ENCODE measurements around the gene NAPG.
"Not testable (repeated sequence)": the region's sequence is repeated elsewhere in the genome, so short reads cannot be mapped to it uniquely, and the experiment has no call there.

Gene NAPG

GRCh38 chr18:10556251-10556650 lies 30.4 kb downstream of the NAPG start:
- DNase-seq = not testable (repeated sequence)

- DNase-seq = no peak
These were observed 31.4 kb downstream of the NAPG start for GRCh38 chr18:10557085-10557677.

- no peak for DNase-seq
These were observed 32.6 kb downstream of the NAPG start for GRCh38 chr18:10558243-10558966.

GRCh38 chr18:10558967-10559298 lies 33.1 kb downstream of the NAPG start:
- DNase-seq = no peak

- peak; percentile 2 for DNase-seq
These were observed 34.0 kb downstream of the NAPG start for GRCh38 chr18:10559553-10560451.

- DNase-seq = peak; percentile 68
These were observed 34.7 kb downstream of the NAPG start for GRCh38 chr18:10560452-10561045.

DNA sequence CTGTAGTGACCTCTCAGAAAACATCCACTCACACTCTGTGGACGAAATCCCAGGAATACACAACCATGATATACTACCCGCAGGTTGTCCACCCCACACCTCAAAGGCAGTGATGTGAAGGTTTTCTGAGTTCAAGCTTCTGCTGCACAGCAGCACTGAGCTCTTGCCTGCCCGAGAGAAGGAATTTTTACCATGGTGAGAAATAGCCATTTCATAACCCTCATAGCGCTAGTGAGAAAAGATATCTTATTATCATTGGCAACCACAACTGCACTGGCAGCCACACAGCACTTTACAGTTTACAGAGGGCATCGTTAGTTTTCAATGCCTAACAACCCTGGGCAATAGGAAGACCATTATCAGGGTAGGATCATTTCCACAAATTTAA lies 36.9 kb downstream of the NAPG start:
- no peak for DNase-seq

DNA sequence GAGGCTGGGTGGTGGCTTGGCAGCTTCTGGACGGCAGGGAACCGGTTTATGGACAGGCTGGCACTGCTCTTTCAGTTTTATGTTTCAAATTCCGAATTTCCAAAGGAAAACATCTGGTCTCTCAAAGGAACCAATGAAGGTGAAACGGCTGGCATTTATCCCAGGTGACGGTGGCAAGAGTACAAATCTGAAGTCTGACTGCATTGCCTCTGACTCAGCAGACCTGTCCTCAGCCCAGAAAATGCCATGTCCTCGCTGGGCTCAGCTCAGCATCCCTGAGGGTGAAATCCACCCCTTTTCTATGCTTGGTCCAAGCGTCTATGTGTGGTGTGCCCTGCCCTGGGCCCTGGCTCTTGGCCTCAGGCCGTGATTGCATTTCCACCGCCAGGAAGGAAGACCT lies 38.1 kb downstream of the NAPG start:
- DNase-seq = no peak

GRCh38 chr18:10564975-10565773 lies 39.3 kb downstream of the NAPG start:
- no peak for DNase-seq

- no peak for DNase-seq
These were observed 40.0 kb downstream of the NAPG start for GRCh38 chr18:10565835-10566234.

- DNase-seq = no peak
These were observed 40.6 kb downstream of the NAPG start for GRCh38 chr18:10566390-10566789.

- not testable (repeated sequence) for DNase-seq
These were observed 44.1 kb downstream of the NAPG start for GRCh38 chr18:10569941-10570340.

- DNase-seq = no peak
These were observed 44.8 kb downstream of the NAPG start for GRCh38 chr18:10570622-10571021.

DNA sequence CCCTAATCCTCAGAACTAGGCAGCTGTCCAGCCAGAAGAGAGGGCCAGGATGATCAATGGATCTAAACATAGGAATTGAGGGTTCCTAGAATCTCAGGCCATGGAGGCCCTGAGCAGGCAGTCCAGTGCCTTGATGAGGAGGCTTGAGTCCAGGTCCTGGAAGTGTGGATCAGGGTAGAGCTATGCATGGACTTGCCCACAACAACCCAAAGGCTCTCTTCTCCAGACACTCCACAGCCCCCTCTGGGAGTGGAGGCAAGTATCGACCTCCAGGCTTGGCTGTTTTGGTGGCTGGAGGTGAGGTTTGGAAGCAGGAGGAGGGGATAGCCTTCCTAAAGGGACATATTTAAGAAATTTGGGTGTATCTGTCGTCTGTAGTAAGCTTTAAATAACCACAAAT lies 45.7 kb downstream of the NAPG start:
- DNase-seq = no peak

- not testable (repeated sequence) for DNase-seq
These were observed 47.4 kb downstream of the NAPG start for GRCh38 chr18:10573261-10573660.

GRCh38 chr18:10574412-10574811 lies 48.6 kb downstream of the NAPG start:
- DNase-seq = not testable (repeated sequence)

- DNase-seq = not testable (repeated sequence)
These were observed 52.2 kb downstream of the NAPG start for GRCh38 chr18:10577842-10578572.

GRCh38 chr18:10578573-10578899 lies 52.7 kb downstream of the NAPG start:
- DNase-seq = not testable (repeated sequence)

DNA sequence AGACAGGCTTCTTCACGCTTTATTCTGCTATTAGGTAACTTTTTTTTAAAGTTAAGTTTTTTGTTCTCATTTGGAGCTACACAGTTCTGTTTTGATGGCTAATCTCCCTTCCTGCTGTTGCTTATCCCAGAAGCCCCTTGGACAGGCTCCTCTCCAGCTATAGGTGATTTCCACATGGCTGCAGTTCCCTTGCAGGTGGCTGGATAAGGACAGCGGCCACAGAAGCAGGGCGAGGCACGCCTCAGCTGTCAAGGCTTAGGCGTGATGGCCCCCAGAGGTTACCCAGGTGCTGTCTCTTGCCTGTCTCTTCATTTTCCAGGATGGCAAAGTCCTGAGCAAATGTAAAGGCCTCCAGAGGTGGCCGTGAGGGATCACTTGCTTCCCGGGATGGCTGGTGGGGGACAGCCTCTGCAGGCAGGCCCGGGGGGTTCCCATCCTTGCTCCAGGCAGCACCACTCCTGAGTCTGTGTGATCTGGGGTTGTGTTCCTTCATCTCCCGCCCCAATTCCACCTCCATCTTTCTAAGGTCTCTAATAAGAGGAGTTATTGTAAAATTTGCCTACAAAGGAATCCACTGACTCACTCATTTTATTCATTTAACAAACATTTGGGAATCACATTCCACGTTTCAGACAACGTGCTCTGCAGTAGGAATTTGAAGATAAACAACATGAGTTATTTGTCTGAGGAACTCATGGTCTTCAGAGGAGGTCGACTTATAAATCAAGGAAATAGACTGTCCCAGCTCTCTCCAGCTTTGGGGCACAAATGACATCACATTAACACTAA lies 53.4 kb downstream of the NAPG start:
- DNase-seq = no peak

GRCh38 chr18:10580215-10580614 lies 54.4 kb downstream of the NAPG start:
- no peak for DNase-seq

DNA sequence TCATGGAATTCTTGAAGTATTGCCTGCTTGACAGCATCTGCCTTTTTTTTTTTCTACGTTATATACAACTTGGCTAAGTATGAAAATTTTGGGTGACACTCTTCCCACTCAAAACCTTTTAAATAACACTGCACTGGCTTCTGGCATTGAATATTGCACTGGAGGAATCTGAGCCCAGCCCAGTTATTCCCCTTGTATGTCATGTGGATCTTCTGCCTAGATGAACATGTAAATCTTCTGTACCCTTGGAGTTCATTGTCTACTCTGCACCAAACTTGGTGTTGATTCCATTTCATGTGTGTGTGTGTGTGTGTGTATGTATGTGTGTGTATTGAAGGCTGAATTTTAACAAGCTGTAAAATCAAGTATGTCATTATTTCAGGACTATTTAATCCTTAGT lies 59.4 kb downstream of the NAPG start:
- DNase-seq = no peak
